ENCODE data around the gene SURF1.
"Not testable (repeated sequence)": the region's sequence is repeated elsewhere in the genome, so short reads cannot be mapped to it uniquely, and the experiment has no call there.

The SURF1 gene

DNA sequence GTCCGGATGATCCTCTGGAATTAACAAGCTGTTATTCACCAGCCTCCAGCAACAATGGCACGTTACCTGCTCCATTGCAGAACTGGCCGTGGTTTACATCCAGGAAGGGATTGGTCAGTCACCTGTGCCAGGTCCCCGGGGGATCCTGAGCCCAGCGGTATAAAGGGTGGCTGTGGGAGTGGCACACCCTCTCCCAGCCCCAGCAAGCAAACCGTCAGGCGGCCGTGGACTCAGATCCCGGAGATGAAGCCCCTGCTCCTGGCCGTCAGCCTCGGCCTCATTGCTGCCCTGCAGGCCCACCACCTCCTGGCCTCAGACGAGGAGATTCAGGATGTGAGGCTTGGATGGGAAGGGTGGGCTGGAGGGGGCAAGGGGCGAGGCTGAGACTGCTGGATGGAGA, 38.7 kb downstream of the SURF1 start:
- H3K27ac ChIP-seq (ENCODE audit: low read depth, low read length, severe bottlenecking); H3K4me3 ChIP-seq (ENCODE audit: extremely low read depth, insufficient read depth, low read length, poor library complexity, severe bottlenecking); H3K4me1 ChIP-seq (ENCODE audit: control insufficient read depth, insufficient read depth, low read length, poor library complexity, severe bottlenecking); H3K36me3 ChIP-seq (ENCODE audit: control insufficient read depth, insufficient read depth, low read length); H3K9me3 ChIP-seq (ENCODE audit: control insufficient read depth, low read length): not testable (repeated sequence)
- 86 to 91% methylated on average over 3 to 7 of the region's 13 CpGs for WGBS, 2 experiments (ENCODE audit: insufficient coverage in 2 of 2)

DNA sequence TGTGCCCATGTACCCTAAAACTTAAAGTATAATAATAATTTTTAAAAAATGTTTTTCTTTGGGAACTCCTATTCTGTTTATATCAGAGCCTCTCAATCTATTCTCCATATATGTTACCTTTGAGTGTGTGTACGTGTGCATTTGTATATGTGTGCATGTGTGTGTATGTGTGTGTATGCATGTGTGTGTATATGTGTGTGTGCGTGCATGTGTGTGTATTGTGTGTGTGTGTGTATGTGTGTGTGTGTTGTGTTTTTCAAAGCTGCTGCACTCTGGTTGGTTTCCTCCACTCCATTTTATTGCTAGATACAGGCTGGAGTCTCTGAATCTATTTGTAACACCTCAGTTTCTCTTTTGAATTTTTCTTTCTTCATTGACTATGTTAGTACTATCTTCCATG, 40.3 kb downstream of the SURF1 start:
- Histone ChIP-seq H3K4me1 (ENCODE audit: control insufficient read depth, insufficient read depth, low read length, poor library complexity, severe bottlenecking) (no peaks in the 10 kb centered on the region), H3K9me3 (ENCODE audit: control insufficient read depth, low read length) (no peaks in the 10 kb centered on the region), H3K36me3 (ENCODE audit: control insufficient read depth, insufficient read depth, low read length) (no peaks in the 10 kb centered on the region), H3K4me3 (ENCODE audit: extremely low read depth, insufficient read depth, low read length, poor library complexity, severe bottlenecking) (no peak overlapping the region), H3K27ac (ENCODE audit: low read depth, low read length, severe bottlenecking) (no peak overlapping the region)
- no CpG with 5 or more reads among the region's 2 CpGs for whole genome bisulfite sequencing, 2 experiments (ENCODE audit: insufficient coverage in 2 of 2)

DNA sequence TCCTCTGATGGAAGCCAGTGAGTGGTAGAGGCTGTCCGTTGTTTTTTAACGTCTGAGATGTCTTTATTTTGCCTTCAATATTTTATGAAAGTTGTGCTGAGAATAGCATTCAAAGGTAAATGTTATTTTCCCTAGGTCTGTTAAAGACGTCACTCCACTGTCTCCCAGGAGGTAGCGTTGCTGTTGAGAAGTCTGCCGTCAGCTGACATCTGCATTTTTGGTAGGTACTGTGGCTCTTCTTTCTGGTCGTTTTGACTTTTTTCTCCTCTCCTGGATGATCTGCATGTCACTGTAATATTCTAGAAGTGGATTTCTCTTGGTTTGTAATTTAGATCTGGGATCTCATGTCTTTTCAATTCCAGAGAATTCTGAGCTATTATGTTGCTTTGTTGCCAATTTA, 46.7 kb downstream of the SURF1 start:
- no peak overlapping the region for H3K4me3 ChIP-seq (ENCODE audit: extremely low read depth, insufficient read depth, low read length, poor library complexity, severe bottlenecking)
- no peaks in the 10 kb centered on the region for H3K36me3 ChIP-seq (ENCODE audit: control insufficient read depth, insufficient read depth, low read length)
- H3K9me3 ChIP-seq (ENCODE audit: control insufficient read depth, low read length): no peaks in the 10 kb centered on the region
- no peak overlapping the region for H3K27ac ChIP-seq (ENCODE audit: low read depth, low read length, severe bottlenecking)
- 82% methylated on average over 6 of the region's 6 CpGs; no CpG with 5 or more reads in 1 of the 2 experiments for whole genome bisulfite sequencing, 2 experiments (ENCODE audit: insufficient coverage in 2 of 2)
- H3K4me1 ChIP-seq (ENCODE audit: control insufficient read depth, insufficient read depth, low read length, poor library complexity, severe bottlenecking): no peaks in the 10 kb centered on the region

DNA sequence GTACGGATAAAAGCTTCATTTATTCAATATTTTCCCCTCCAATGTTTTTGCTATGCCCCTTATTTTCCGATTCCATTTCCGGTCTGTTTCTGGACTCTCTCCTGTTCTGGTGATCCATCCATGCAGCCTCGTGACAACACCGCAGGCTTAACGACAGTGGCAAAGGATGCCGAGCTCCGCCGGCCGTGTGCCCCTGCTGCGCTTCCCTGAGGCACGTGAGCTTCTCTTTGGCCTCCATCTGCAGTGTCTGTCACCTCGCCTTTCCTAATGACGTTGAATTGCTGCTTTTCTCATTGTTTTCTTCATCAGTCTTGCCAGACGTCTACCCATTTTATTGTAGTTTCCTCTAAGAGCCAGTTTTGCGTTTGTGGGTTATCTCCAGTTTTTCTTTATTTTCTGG, 49.0 kb downstream of the SURF1 start:
- Histone ChIP-seq H3K27ac (ENCODE audit: low read depth, low read length, severe bottlenecking) (no peak overlapping the region), H3K4me3 (ENCODE audit: extremely low read depth, insufficient read depth, low read length, poor library complexity, severe bottlenecking) (no peak overlapping the region), H3K36me3 (ENCODE audit: control insufficient read depth, insufficient read depth, low read length) (no peaks in the 10 kb centered on the region), H3K4me1 (ENCODE audit: control insufficient read depth, insufficient read depth, low read length, poor library complexity, severe bottlenecking) (no peaks in the 10 kb centered on the region), H3K9me3 (ENCODE audit: control insufficient read depth, low read length) (no peaks in the 10 kb centered on the region)
- 83 to 92% methylated on average over 14 of the region's 16 CpGs for WGBS, 2 experiments (ENCODE audit: insufficient coverage in 2 of 2)

DNA sequence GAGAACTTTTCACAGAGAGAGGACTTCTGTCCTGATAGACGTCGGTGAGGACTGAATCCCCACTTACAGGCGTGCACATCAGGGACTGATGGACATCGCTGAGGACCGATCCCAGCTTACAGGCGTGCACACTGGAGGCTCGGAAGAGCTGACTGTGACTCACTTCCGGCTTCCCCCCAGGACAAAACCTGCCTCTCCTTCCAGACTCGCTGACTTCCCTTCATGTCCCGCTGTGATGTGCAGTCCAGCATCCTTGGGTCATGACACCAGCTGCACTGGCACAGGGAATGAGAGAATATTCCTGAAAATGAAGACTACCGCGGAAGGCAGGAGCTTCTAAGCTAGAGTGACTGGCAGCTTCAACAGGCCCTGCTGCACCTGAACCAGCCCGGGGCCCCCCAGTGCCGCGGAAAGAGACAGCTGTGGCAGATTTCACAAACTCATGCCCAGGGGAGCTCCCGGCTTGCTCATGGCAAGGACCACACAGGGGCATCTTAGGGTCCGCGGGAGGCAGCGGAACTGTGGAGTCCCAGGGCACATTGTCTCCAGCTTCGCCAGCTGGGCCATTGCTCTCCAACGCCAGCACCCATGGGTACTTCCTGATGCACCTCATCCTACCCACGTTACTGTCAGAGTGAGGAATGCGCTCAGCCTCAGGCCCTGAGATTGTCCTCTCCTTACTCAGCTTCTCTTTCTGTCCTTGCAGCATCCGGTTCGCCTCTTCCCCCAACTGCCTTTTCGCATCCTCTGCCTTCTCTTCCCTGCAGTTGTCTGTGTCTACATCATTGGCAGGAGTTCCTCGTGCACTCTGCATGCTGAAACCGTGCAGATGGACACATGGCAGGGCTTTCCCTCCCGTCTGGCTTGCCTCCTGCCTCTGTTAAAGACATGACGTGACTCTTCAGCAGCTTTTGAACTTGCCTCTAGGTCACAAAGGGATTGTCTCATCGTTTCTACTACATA, 49.8 kb downstream of the SURF1 start:
- H3K4me3 ChIP-seq (ENCODE audit: extremely low read depth, insufficient read depth, low read length, poor library complexity, severe bottlenecking): no peak overlapping the region
- H3K27ac ChIP-seq (ENCODE audit: low read depth, low read length, severe bottlenecking): no peak overlapping the region
- no peaks in the 10 kb centered on the region for H3K36me3 ChIP-seq (ENCODE audit: control insufficient read depth, insufficient read depth, low read length)
- no peaks in the 10 kb centered on the region for H3K4me1 ChIP-seq (ENCODE audit: control insufficient read depth, insufficient read depth, low read length, poor library complexity, severe bottlenecking)
- H3K9me3 ChIP-seq (ENCODE audit: control insufficient read depth, low read length): no peaks in the 10 kb centered on the region
- WGBS, 2 experiments (ENCODE audit: insufficient coverage in 2 of 2): 89 to 91% methylated on average over 28 to 30 of the region's 31 CpGs

DNA sequence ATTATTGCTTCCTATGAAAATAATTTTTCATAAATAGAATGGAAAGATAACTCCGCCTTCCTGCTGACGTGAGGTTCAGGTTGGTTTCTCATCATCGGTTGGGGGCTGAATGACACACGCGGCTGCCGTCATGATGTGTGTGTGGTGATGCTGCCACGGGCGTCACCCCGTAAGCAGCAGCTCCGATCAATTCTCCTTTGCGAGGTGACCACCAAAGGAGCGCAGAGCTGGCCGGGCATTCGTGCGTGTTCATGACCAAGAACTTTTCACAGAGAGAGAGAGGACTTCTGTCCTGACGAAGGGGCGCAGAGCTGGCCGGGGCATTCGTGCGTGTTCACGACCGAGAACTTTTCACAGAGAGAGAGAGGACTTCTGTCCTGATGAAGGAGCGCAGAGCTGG, 50.6 kb downstream of the SURF1 start:
- Histone ChIP-seq H3K27ac (ENCODE audit: low read depth, low read length, severe bottlenecking) (no peak overlapping the region), H3K4me3 (ENCODE audit: extremely low read depth, insufficient read depth, low read length, poor library complexity, severe bottlenecking) (no peak overlapping the region), H3K9me3 (ENCODE audit: control insufficient read depth, low read length) (no peaks in the 10 kb centered on the region), H3K4me1 (ENCODE audit: control insufficient read depth, insufficient read depth, low read length, poor library complexity, severe bottlenecking) (no peaks in the 10 kb centered on the region), H3K36me3 (ENCODE audit: control insufficient read depth, insufficient read depth, low read length) (no peaks in the 10 kb centered on the region)
- WGBS, 2 experiments (ENCODE audit: insufficient coverage in 2 of 2): 84 to 89% methylated on average over 16 of the region's 23 CpGs

DNA sequence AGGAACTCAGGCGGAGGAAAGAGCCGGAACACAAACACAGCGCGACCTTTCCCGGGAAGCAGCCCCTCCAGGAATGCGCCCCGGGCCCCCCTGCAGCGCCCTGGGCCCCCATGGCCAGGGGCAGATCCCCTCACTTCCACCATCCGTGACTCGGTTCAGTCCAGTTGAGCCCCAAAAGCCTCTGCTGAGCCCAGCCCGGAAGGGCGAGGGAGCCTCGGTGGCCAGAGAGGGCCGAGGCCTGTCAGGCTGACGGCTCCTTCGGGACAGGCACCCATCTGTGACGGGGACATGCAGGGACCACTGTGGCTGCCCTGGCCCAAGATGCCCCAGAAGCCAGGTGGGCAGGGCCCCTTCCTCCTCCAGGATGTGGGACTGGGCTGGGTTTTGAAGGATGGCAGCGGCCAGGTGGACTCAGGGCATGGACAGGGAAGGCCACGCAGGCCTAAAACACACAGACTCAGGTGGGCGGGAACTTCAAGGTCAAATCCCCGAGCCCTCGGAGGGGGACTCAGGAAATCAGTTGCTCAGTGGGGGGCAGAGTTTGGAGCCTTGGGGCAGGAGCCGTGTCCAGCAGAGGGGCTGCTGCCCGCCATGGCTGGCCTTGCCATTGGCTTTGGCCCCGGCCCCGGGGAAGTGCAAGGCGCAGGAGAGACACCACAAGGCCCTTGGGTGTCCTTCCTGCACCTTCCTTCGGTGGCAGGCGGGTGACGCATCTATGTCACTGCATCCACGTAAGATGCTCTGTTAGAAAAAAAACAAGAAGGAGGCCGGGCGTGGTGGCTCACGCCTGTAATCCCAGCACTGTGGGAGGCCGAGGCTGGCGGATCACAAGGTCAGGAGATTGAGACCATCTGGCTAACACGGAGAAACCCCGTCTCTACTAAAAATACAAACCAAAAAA, 51.6 kb downstream of the SURF1 start:
- no peaks in the 10 kb centered on the region for H3K9me3 ChIP-seq (ENCODE audit: control insufficient read depth, low read length)
- H3K4me3 ChIP-seq (ENCODE audit: extremely low read depth, insufficient read depth, low read length, poor library complexity, severe bottlenecking): no peak overlapping the region
- H3K4me1 ChIP-seq (ENCODE audit: control insufficient read depth, insufficient read depth, low read length, poor library complexity, severe bottlenecking): no peaks in the 10 kb centered on the region
- no peaks in the 10 kb centered on the region for H3K36me3 ChIP-seq (ENCODE audit: control insufficient read depth, insufficient read depth, low read length)
- H3K27ac ChIP-seq (ENCODE audit: low read depth, low read length, severe bottlenecking): no peak overlapping the region
- 92% methylated on average over 29 to 34 of the region's 38 CpGs for WGBS, 2 experiments (ENCODE audit: insufficient coverage in 2 of 2)

DNA sequence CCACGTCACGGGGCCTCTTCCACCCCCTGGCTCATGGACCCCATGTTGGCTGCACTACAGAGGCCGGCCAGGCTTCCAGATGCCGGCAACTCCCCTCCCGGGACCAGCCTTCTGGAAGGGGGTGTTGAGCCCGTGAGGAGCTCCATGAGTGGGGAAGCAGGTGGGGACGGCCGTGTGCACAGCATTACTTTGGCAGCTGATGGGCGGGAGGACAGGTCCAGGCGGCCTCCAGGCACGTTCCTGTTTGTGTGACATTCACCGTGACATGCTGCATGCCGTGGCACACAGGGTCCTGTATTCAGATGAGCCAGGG, 52.2 kb downstream of the SURF1 start:
- H3K4me3 ChIP-seq (ENCODE audit: extremely low read depth, insufficient read depth, low read length, poor library complexity, severe bottlenecking): no peak overlapping the region
- 85 to 95% methylated on average over 11 to 13 of the region's 13 CpGs for WGBS, 2 experiments (ENCODE audit: insufficient coverage in 2 of 2)
- H3K36me3 ChIP-seq (ENCODE audit: control insufficient read depth, insufficient read depth, low read length): no peaks in the 10 kb centered on the region
- H3K27ac ChIP-seq (ENCODE audit: low read depth, low read length, severe bottlenecking): no peak overlapping the region
- no peaks in the 10 kb centered on the region for H3K9me3 ChIP-seq (ENCODE audit: control insufficient read depth, low read length)
- H3K4me1 ChIP-seq (ENCODE audit: control insufficient read depth, insufficient read depth, low read length, poor library complexity, severe bottlenecking): no peaks in the 10 kb centered on the region

DNA sequence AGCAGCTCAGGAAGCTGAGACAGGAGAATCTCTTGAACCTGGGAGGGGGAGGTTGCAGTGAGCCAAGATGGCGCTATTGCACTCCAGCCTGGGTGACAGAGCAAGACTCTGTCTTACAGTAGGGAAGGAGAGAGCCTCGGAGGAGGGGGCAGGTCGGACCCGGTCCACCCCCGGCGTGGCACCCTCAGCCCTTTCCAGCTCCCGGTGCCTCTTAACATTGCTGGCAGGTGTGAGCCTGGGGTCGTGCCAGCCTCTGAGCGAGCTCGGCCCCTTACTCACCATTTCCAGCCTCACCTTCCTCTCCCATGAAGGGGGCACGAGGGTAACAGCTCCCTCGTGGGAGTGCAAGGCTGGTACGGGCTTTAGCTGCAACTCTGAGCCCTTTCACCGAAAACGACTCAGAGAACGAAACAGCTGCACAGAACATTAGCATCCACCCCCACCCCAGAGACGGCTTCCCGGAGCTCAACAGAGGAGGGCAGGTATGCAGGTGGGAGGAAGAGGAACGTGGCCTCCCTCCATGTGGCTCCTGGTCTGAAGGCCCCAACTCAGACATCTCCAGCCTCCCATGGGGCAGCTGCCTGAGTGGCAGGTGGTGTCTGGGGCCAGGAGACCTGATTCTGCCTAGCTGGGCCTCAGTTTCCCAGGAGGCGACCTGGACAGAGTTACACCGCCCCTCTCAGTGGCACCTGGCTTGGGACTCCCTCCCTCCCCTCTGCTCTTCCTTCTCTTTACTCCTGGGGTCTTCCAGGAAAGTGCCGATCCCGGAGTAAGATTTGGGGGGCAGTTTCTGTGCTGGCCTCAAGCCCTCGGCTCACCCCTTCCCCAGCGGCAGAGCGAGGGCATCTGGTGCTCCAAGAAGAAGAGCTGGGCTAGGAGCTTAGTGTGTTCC, 52.8 kb downstream of the SURF1 start:
- Histone ChIP-seq H3K27ac (ENCODE audit: low read depth, low read length, severe bottlenecking) (no peak overlapping the region), H3K36me3 (ENCODE audit: control insufficient read depth, insufficient read depth, low read length) (no peaks in the 10 kb centered on the region), H3K4me3 (ENCODE audit: extremely low read depth, insufficient read depth, low read length, poor library complexity, severe bottlenecking) (no peak overlapping the region), H3K9me3 (ENCODE audit: control insufficient read depth, low read length) (no peaks in the 10 kb centered on the region), H3K4me1 (ENCODE audit: control insufficient read depth, insufficient read depth, low read length, poor library complexity, severe bottlenecking) (no peaks in the 10 kb centered on the region)
- 79 to 80% methylated on average over 16 of the region's 26 CpGs for WGBS, 2 experiments (ENCODE audit: insufficient coverage in 2 of 2)

All from mesodermal cell (in vitro differentiated cells).